Large intestine (tissue), 3 donors: ENCODE data around the gene DSP. TPM values are rescaled to one million over a fixed set of nuclear protein-coding genes. Genes with fewer than 3 reads are reported as not detected.

ENCODE experiments used
- DNase-seq, 2 donors: peaks; one replicate each; pipeline versions ENCODE4 v3.0.0 to v3.0.0-alpha.2; 2013
- H3K27ac ChIP-seq: one replicate; pipeline ENCODE4 v1.5.1; 2013; ENCODE audit warnings: low read length
- H3K27me3 ChIP-seq: 2 replicates; pipeline ENCODE4 v1.6.1; 2013; ENCODE audit warnings: low read length; ENCODE audit not compliant: control insufficient read depth, insufficient read depth
- H3K36me3 ChIP-seq: 2 replicates; pipeline ENCODE4 v1.6.1; 2013; ENCODE audit warnings: low read length; ENCODE audit not compliant: control insufficient read depth, insufficient read depth
- H3K4me1 ChIP-seq: one replicate; pipeline ENCODE4 v1.6.1; 2013; ENCODE audit warnings: low read length; ENCODE audit not compliant: control insufficient read depth, insufficient read depth
- H3K4me3 ChIP-seq: one replicate; pipeline ENCODE4 v1.5.1; 2013; ENCODE audit warnings: low read length
- H3K9me3 ChIP-seq: one replicate; pipeline ENCODE4 v1.6.1; 2013; ENCODE audit warnings: mild to moderate bottlenecking, low read depth, low read length, moderate library complexity; ENCODE audit not compliant: control insufficient read depth
- WGBS: methylation state at CpG from one replicate; pipeline ENCODE4 v1.1.5; 2013; ENCODE audit warnings: low lambda C conversion rate; ENCODE audit not compliant: insufficient coverage; 5-methylcytosine and 5-hydroxymethylcytosine counted together
- polyA plus RNA-seq: library from polyadenylated mRNA; unstranded; fragments of 120-200 nt; gene quantifications from one replicate; pipeline ENCODE4 v1.2.1, GENCODE V29; 2013

DSP gene
- polyA plus RNA-seq, 1 donor, result 153 TPM

DNA sequence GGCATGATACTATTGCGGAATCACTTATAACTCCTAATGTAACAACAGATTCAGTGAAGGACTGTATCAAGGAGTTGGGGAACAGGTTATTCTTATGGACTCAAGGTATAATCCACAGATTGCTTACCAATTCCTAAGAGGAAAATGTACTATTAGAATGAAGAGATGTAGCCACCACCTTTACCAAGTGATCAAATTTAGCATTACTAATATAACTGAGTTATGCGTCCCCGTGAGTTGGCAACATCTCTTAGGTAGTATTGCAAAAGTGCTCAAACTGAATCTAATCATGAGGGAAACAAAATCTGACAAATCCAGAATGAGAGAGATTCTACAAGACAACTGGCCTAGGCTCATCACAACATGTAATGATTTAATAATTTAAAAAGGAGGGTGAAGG lies 47.8 kb downstream of the DSP start:
- peaks cover 15% of the 10 kb centered on the region for H3K4me1 ChIP-seq
- no peak overlapping the region for H3K4me3 ChIP-seq
- H3K36me3 ChIP-seq, result peaks cover 17% of the 10 kb centered on the region
- peaks cover 11% of the 10 kb centered on the region for H3K9me3 ChIP-seq
- WGBS, result 100% methylated on average over 1 of the region's 3 CpGs
- no peak overlapping the region for H3K27ac ChIP-seq
- no peak for DNase-seq
- H3K27me3 ChIP-seq, result no peaks in the 10 kb centered on the region

DNA sequence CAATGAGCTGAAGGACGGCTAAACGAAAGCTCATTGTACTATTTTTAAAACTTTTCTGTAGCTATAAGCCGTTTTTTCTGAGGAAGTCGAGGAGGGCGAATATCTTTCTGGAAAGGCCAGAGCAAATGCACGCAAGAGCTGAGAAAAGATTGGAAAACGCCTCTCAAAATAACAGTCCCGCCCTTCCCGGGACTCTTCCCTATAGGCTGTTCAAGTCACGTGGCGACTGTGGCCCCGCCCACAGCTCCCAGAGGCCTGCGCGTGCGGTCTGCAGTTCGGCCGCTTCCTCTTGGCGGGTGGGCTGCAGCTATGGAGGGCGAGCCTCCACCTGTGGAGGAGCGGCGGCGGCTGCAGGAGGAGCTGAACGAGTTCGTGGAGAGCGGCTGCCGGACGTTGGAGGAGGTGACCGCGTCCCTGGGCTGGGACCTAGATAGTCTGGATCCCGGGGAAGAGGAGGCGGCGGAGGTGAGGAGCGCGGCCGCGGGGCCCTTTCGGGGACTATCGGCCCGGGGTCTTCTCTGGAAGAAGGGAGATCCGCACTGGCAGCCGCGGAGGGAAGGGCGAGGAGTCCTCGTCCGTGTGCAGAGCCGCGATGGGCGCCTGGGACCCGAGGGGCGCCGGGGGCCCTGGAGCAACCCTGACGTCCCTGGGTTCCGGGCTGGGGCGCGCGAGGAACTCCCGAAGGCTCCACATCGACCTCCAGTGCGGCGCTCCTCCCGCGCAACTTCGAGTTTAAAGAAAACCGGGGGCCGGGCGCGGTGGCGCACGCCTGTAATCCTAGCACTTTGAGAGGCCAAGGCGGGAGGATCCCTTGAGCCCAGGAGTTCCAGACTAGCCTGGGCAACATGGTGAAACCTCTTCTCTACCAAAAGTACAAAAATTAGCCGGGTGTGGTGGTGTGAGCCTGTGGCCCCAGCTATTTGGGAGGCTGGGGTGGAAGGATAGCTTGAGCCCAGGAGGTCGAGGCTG lies 48.8 kb downstream of the DSP start, which contains the start of gene SNRNP48:
TSS of gene SNRNP48 (plus strand) at position 250 of the 969 bp plus-strand sequence. CDS start at position 310, 60 bp downstream.
- no peaks in the 10 kb centered on the region for H3K27me3 ChIP-seq
- H3K9me3 ChIP-seq, result peaks cover 4% of the 10 kb centered on the region
- no CpG with 5 or more reads among the region's 72 CpGs for WGBS
- DNase-seq, result peak; percentile 94 to 95
- peaks cover 15% of the 10 kb centered on the region for H3K4me1 ChIP-seq
- peaks cover 17% of the 10 kb centered on the region for H3K36me3 ChIP-seq
- H3K27ac ChIP-seq, result peak within 1 kb of the TSS; percentile 51
- H3K4me3 ChIP-seq, result peak within 1 kb of the TSS; percentile 99

DNA sequence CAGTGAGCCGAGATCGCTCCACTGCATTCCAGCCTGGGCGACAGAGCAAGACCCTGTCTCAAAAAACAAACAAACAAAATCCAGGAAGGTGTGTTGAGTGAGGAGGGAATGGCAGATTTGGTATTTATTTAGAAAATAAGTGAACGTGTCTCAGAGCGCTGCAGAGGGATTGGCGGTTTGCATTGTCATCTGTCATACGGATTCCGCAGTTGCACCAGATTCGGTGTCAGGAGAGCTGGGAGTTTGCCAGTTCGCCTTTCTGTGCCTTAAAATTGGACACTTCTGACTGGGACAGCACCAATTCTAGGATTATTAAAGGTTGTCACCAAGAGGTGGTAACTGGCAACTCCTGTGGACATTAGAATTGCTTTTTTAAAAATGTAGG lies 49.4 kb downstream of the DSP start:
- peak in 1 of 2 donors; percentile 25 for DNase-seq
- Histone ChIP-seq H3K9me3 (no peaks in the 10 kb centered on the region), H3K4me3 (peak overlapping the region; percentile 99), H3K27me3 (no peaks in the 10 kb centered on the region), H3K36me3 (peaks cover 18% of the 10 kb centered on the region), H3K27ac (no peak overlapping the region), H3K4me1 (peaks cover 15% of the 10 kb centered on the region)
- WGBS, result no CpG with 5 or more reads among the region's 10 CpGs

DNA sequence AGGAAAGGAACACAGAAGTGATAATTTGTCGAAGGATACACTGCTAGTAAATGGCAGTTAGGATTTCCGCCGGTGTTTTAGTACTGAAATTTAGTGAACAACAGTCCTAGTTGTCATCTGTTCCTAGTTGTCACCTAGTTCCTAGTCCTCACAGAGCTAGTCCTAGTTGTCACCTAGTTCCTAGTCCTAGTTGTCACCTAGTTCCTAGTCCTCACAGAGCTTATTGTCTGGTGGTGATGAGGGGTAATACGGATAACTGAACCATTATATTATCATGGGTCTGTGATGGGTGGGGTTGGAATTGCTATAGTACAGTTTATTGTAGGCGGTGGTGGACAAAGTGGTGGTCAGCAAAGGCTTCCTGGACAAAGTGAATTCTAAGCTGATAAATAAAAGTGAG lies 50.3 kb downstream of the DSP start:
- no peak for DNase-seq
- H3K4me1 ChIP-seq, result peaks cover 15% of the 10 kb centered on the region
- no peaks in the 10 kb centered on the region for H3K27me3 ChIP-seq
- H3K36me3 ChIP-seq, result peaks cover 26% of the 10 kb centered on the region
- H3K27ac ChIP-seq, result no peak overlapping the region
- no peaks in the 10 kb centered on the region for H3K9me3 ChIP-seq
- H3K4me3 ChIP-seq, result no peak overlapping the region
- WGBS, result no CpG with 5 or more reads among the region's 5 CpGs

DNA sequence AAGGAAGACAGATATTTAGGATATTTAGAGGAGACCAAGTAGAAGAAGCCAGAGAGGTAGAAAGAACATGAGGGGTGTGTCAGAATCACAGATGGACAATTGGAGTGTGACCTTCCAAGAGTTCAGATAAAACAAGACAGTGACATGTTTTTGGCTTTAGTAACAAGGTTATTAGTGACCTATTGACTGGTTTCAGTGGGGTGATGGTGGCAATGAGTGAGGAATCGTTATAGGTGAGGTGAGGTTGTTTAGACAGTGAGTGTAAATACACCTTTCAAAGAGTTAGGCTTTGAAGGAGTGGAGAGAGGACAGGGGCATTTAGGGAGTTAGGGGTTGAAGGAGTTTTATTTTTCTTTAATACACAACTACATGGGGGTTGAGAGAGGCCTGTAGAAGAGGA lies 51.8 kb downstream of the DSP start:
- no CpG with 5 or more reads among the region's 1 CpG for WGBS
- H3K36me3 ChIP-seq, result peaks cover 33% of the 10 kb centered on the region
- H3K27me3 ChIP-seq, result no peaks in the 10 kb centered on the region
- peaks cover 7% of the 10 kb centered on the region for H3K4me1 ChIP-seq
- no peak overlapping the region for H3K27ac ChIP-seq
- H3K4me3 ChIP-seq, result no peak overlapping the region
- no peak for DNase-seq
- H3K9me3 ChIP-seq, result no peaks in the 10 kb centered on the region

DNA sequence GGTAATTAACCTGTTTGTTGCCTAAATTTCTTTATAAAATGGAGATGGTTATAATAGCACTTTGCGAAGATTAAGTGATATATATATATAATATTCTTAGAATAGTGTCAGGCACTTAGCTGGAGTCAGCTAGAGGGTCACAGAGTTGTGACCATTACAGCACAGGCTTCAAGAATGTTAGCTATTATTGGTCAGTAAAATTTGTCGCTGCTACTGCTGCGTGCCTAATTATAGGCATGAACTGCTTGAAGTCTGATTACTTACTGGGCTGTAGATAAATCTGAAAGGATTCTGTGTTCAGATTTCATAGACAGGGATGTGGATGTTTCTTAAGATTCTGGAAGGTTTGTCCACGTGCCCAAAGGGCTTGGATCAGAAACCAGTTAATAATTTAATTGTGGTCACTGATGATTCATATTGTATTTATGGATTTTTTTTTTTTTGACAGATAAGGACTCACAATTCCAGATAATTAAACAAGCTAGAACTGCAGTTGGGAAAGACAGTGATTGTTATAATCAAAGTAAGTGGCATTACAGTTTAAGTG lies 53.2 kb downstream of the DSP start:
- Histone ChIP-seq H3K27ac (no peak overlapping the region), H3K9me3 (no peaks in the 10 kb centered on the region), H3K4me1 (peaks cover 7% of the 10 kb centered on the region), H3K4me3 (no peak overlapping the region), H3K36me3 (peaks cover 36% of the 10 kb centered on the region), H3K27me3 (no peaks in the 10 kb centered on the region)
- no peak for DNase-seq
- WGBS, result no CpG with 5 or more reads among the region's 4 CpGs

DNA sequence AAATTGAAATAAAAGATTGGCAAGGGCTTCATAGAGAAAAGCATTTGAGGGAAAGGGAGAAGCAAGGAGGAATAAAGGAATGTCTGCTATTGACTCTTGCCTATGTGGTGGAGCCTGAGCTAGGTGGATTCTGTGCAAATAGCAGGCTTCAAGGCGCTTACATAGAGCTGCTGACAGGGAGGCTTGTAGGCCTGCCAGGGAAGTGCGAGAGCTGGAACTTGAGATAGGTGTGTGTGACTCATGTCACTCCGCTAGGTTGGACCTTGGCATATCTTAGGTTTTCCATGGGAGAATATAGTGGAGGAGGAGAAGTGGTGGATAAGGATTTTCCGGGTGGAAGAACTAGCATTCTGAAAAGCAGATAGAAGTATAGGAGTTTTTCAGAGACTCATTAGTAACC lies 62.5 kb downstream of the DSP start:
- Histone ChIP-seq H3K27ac (peak overlapping the region; percentile 31), H3K36me3 (peaks cover 57% of the 10 kb centered on the region), H3K9me3 (no peaks in the 10 kb centered on the region), H3K27me3 (no peaks in the 10 kb centered on the region), H3K4me3 (no peak overlapping the region), H3K4me1 (no peaks in the 10 kb centered on the region)
- peak; percentile 69 to 78 for DNase-seq
- 43% methylated on average over 1 of the region's 4 CpGs for WGBS

DNA sequence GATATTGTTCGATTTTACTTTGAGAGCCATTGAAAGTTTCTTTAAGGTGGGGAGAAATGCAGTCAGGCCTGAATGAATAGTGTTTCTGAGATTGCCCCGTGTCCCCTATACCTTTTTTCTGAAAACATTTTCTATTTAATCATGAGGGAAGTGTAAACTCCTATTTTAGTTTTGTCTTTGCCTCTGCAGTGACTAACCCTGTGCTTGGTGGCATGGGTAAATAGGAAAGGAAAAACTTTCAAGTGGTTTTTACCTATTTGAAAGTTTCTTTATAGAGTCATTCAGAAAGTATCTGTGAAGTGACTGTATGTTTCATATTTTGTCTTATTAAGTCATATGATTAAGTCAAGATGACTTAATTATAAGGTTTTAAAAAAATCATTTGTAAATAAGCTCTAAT lies 63.0 kb downstream of the DSP start:
- Histone ChIP-seq H3K4me1 (no peaks in the 10 kb centered on the region), H3K4me3 (no peak overlapping the region), H3K9me3 (no peaks in the 10 kb centered on the region), H3K27me3 (no peaks in the 10 kb centered on the region), H3K36me3 (peaks cover 57% of the 10 kb centered on the region), H3K27ac (peak overlapping the region; percentile 5)
- no CpG with 5 or more reads among the region's 2 CpGs for WGBS
- no peak for DNase-seq

DNA sequence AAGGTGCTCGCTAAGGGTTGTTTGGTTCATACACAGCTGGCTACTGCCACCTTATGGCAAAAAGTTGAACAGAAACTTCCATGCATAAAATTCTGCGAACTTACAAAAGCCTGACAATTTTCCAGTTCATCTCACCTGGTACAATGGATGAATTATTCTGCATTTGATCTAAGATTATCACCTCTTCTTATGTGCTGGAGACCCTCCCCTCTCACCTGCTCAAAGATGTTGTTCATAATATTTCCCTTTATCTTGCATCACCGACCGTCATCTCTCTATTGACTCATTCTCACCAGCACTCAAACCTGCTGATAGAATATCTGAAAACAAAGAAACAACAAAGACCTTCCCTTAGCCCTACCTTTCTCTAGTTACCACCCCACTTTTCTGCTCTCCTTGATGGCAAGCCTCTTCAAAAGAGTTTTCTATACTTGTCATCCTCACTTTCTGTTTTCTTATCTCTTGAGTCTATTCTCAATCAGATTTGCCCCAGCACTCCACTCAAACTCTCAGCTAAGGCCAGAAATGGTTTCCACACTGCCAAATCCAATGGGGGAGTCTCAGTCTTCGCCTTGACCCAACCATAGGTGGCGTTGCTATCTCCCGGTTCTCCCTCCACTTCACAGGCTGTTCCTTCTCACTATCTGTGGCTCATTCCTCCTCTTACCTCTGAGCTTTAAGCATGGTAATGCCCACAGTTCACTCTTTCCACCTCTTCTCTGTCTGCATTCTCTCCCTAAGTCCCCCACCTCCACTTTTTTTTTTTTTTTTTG lies 74.3 kb downstream of the DSP start:
- peak; percentile 44 to 54 for DNase-seq
- WGBS, result 7% methylated on average over 3 of the region's 7 CpGs
- Histone ChIP-seq H3K4me3 (peak overlapping the region; percentile 7), H3K9me3 (no peaks in the 10 kb centered on the region), H3K36me3 (peaks cover 15% of the 10 kb centered on the region), H3K4me1 (no peaks in the 10 kb centered on the region), H3K27ac (no peak overlapping the region), H3K27me3 (no peaks in the 10 kb centered on the region)
